Neural crest cell (in vitro differentiated cells): ENCODE results near the gene SPATA31A5. TPM values are rescaled to one million over a fixed set of nuclear protein-coding genes. Genes with fewer than 3 reads are reported as not detected.
"Not testable (repeated sequence)": the region's sequence is repeated elsewhere in the genome, so short reads cannot be mapped to it uniquely, and the experiment has no call there.

Experiments
- DNase-seq: peaks from one replicate; pipeline ENCODE4 v3.0.0; 2021; ENCODE audit warnings: low read depth, mixed read lengths, low spot score
- H3K27ac Mint-ChIP-seq: one replicate; pipeline ENCODE4 v1.8.0; 2021; ENCODE audit warnings: mild to moderate bottlenecking, mixed read lengths; ENCODE audit not compliant: unreplicated experiment
- H3K27me3 Mint-ChIP-seq: 2 replicates; pipeline ENCODE4 v1.8.0; 2021; ENCODE audit warnings: low read depth, mild to moderate bottlenecking, mixed read lengths
- H3K36me3 Mint-ChIP-seq: 2 replicates; pipeline ENCODE4 v1.8.0; 2021; ENCODE audit warnings: low read depth, mild to moderate bottlenecking, mixed read lengths
- H3K4me1 Mint-ChIP-seq: 2 replicates; pipeline ENCODE4 v1.8.0; 2021; ENCODE audit warnings: mixed read lengths
- H3K4me3 Mint-ChIP-seq: one replicate; pipeline ENCODE4 v1.8.0; 2021; ENCODE audit warnings: mild to moderate bottlenecking, mixed read lengths
- H3K9me3 Mint-ChIP-seq: 2 replicates; pipeline ENCODE4 v1.8.0; 2021; ENCODE audit warnings: mixed read lengths
- long read RNA-seq: library from polyadenylated mRNA; unstranded; transcript quantifications from one replicate; pipeline ENCODE4 v2.0.0, GENCODE V29; 2020
- total RNA-seq: library from RNA; stranded (reverse); gene quantifications from 2 replicates; pipeline ENCODE4 v1.2.1, GENCODE V29; 2021

The SPATA31A5 gene
- total RNA-seq: not detected in 2 replicates
- long read RNA-seq: 0 reads

- H3K27ac Mint-ChIP-seq, DNase-seq, H3K9me3 Mint-ChIP-seq, H3K36me3 Mint-ChIP-seq, H3K4me3 Mint-ChIP-seq, H3K27me3 Mint-ChIP-seq, H3K4me1 Mint-ChIP-seq: not testable (repeated sequence)
These were observed at the start of gene SPATA31A5 for GRCh38 chr9:60914107-60914506. Gene SPATA31A5, plus strand, starts transcription at chr9:60914407. Its CDS starts 29 bp downstream, at chr9:60914436.

- H3K36me3 Mint-ChIP-seq, DNase-seq, H3K4me3 Mint-ChIP-seq, H3K4me1 Mint-ChIP-seq, H3K9me3 Mint-ChIP-seq, H3K27ac Mint-ChIP-seq, H3K27me3 Mint-ChIP-seq: not testable (repeated sequence)
These were observed 48.8 kb downstream of the SPATA31A5 start for GRCh38 chr9:60962990-60963350.

GRCh38 chr9:60966382-60966781 lies 52.2 kb downstream of the SPATA31A5 start:
- H3K36me3 Mint-ChIP-seq, H3K27ac Mint-ChIP-seq: not testable (repeated sequence)

More at GRCh38 chr9:60966382-60966781, 52.2 kb downstream of the SPATA31A5 start:
- not testable (repeated sequence) for H3K4me1 Mint-ChIP-seq, DNase-seq, H3K9me3 Mint-ChIP-seq, H3K4me3 Mint-ChIP-seq, H3K27me3 Mint-ChIP-seq
